Activated T-helper 2 cell treated with anti-CD3 and anti-CD28 coated beads, Interferon-gamma antibody, Interleukin-2, Interleukin-4, amounts not matched to agents 10 μg/mL and 5 μg/mL and 100 μg/mL, durations not matched to agents 14 hours and 24 hours and 36 hours (primary cell): Measurements from ENCODE around the gene TEAD2. TPM values are rescaled to one million over a fixed set of nuclear protein-coding genes. Genes with fewer than 3 reads are reported as not detected.
"Not testable (repeated sequence)": the region's sequence is repeated elsewhere in the genome, so short reads cannot be mapped to it uniquely, and the experiment has no call there.

Source experiments
- DNase-seq: peaks from one replicate; pipeline ENCODE4 v3.0.0; 2021; ENCODE audit warnings: low spot score
- H3K27ac Mint-ChIP-seq: one replicate; pipeline ENCODE4 v1.8.0; 2021; ENCODE audit warnings: mixed read lengths
- H3K27me3 Mint-ChIP-seq: one replicate; pipeline ENCODE4 v1.8.0; 2021; ENCODE audit warnings: low read depth, mixed read lengths
- H3K36me3 Mint-ChIP-seq: one replicate; pipeline ENCODE4 v1.8.0; 2021; ENCODE audit warnings: low read depth, mixed read lengths
- H3K4me1 Mint-ChIP-seq: one replicate; pipeline ENCODE4 v1.8.0; 2021; ENCODE audit warnings: low read depth, mixed read lengths
- H3K4me3 Mint-ChIP-seq: one replicate; pipeline ENCODE4 v1.8.0; 2021; ENCODE audit warnings: low read depth, mild to moderate bottlenecking, moderate library complexity, mixed read lengths
- H3K9me3 Mint-ChIP-seq: one replicate; pipeline ENCODE4 v1.8.0; 2021; ENCODE audit warnings: mixed read lengths
- intact Hi-C: fragments of 100-400 bp; cut with micrococcal nuclease; formaldehyde crosslinking; loops from one replicate; pipeline ENCODE4 v1.15.1; 2023
- total RNA-seq: library from RNA; stranded (reverse); gene quantifications from 2 replicates; pipeline ENCODE4 v1.2.3, GENCODE V29; 2022

The TEAD2 gene
- total RNA-seq, 1 donor from 2014 or later = not detected

- peaks cover 30% of the 10 kb centered on the region for H3K4me1 Mint-ChIP-seq
- intact Hi-C loops = loop anchor here (1.0 kb wide), 1 partner anchor 62 kb away; no protein-coding TSS in a partner anchor
- H3K36me3 Mint-ChIP-seq = peaks cover 21% of the 10 kb centered on the region
- no peaks in the 10 kb centered on the region for H3K27me3 Mint-ChIP-seq
- no peaks in the 10 kb centered on the region for H3K9me3 Mint-ChIP-seq
- H3K27ac Mint-ChIP-seq = peak overlapping the region; percentile 63
- DNase-seq = peak; percentile 30
- H3K4me3 Mint-ChIP-seq = no peak overlapping the region
Measured at GRCh38 chr19:49327878-49328544, 34.2 kb downstream of the TEAD2 start.

DNA sequence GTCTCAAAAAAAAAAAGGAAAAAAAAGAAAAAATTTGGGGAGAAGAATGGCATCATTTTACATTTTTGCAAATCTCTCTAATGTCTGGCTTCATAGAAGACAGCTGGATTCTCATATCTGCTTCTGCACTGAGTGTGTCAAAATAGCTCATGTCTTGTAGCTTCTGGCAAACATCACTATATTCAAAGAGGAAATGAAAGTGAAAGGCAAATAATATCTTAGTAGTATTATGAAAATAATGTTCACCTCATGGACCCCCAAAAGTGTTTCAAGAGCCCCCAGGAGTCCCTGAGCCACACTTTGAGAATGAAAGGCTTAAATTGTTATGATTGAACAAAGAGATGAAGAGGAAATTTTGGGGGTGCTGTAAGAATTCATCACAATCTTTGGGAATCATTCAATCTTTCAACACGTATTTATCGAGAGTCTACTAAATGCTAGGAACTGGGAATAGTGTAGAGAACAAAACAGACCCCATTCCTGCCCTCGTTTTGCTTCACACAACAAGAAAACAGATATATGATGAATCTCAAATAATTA is 36.0 kb downstream of the TEAD2 start:
- no peak for DNase-seq
- peaks cover 24% of the 10 kb centered on the region for H3K36me3 Mint-ChIP-seq
- H3K4me3 Mint-ChIP-seq = no peak overlapping the region
- intact Hi-C loops = no loop called here
- no peak overlapping the region for H3K27ac Mint-ChIP-seq
- no peaks in the 10 kb centered on the region for H3K9me3 Mint-ChIP-seq
- no peaks in the 10 kb centered on the region for H3K27me3 Mint-ChIP-seq
- peaks cover 21% of the 10 kb centered on the region for H3K4me1 Mint-ChIP-seq

- H3K36me3 Mint-ChIP-seq = peaks cover 24% of the 10 kb centered on the region
- H3K9me3 Mint-ChIP-seq, H3K27ac Mint-ChIP-seq, H3K4me3 Mint-ChIP-seq, intact Hi-C loops, H3K27me3 Mint-ChIP-seq, DNase-seq: not testable (repeated sequence)
- H3K4me1 Mint-ChIP-seq = peaks cover 21% of the 10 kb centered on the region
Measured at GRCh38 chr19:49325756-49326155, 36.5 kb downstream of the TEAD2 start.

DNA sequence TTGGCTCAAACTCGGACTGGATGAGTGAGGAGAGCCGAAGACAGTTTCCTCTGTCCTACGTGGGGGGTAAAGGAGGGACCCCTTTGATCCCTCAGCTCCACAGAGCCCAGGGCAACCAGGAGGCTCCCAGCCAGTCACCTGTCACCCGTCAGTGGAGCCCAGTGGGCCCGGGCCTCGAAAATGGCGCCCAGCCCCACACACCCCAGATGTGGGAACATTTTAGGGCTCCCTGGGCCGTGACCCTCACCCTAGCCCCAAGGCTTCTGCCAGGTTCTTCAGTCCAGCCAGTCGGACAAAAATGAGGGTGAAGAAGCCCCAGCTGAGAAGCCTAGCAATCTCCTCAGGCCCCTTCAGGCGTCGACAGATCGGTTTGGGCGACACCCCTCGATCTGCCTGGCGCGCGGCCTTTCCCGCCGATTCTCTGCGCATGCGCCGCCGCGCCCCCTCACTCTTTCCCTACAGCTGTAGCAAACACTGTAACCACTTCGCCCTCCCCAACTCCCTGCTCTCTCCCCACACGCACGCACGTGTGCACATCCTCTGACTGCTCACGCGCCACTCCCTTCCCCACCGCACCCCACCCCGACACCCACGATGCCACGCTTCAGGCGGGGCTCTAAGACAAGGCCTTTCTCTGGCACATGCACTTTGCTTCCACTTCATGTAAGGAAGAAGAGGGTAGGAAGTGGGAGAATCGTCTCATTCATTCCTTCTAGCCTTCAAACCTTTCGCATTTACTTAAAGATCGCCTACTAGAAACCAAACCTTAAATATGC is 37.2 kb downstream of the TEAD2 start, which contains the start of gene SLC6A16:
Gene SLC6A16, minus strand, starts transcription at position 391 of the 776 bp plus-strand sequence. CDS start 13,844 bp downstream, outside the sequence.
- peaks cover 17% of the 10 kb centered on the region for H3K4me1 Mint-ChIP-seq
- H3K27me3 Mint-ChIP-seq = no peaks in the 10 kb centered on the region
- intact Hi-C loops = no loop called here
- no peak within 1 kb of the TSS for H3K27ac Mint-ChIP-seq
- no peak within 1 kb of the TSS for H3K4me3 Mint-ChIP-seq
- peaks cover 9% of the 10 kb centered on the region for H3K9me3 Mint-ChIP-seq
- H3K36me3 Mint-ChIP-seq = peaks cover 19% of the 10 kb centered on the region
- DNase-seq = peak; percentile 6

DNA sequence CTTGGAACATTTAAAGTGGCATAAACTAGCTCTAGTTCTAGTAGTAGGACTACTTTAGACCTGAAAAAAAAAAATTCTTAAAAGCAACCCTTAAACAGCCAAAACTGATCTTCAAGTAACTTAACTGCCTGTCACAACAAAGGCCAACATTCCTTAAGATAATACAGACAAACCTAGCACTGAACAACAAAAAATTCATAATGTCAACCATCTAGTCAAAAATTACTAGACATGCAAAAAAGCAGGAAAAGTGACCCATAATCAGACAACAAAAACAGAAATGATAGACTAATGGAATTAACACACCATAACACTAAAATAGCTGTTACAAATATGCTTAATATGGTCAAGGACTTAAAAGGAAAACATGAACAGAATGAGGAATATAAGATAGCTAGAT is 43.9 kb downstream of the TEAD2 start:
- Mint-ChIP-seq H3K9me3 (peaks cover 30% of the 10 kb centered on the region), H3K4me3 (no peak overlapping the region), H3K27me3 (no peaks in the 10 kb centered on the region), H3K4me1 (peaks cover 4% of the 10 kb centered on the region), H3K36me3 (peaks cover 23% of the 10 kb centered on the region), H3K27ac (no peak overlapping the region)
- intact Hi-C loops = no loop called here
- DNase-seq = no peak

DNA sequence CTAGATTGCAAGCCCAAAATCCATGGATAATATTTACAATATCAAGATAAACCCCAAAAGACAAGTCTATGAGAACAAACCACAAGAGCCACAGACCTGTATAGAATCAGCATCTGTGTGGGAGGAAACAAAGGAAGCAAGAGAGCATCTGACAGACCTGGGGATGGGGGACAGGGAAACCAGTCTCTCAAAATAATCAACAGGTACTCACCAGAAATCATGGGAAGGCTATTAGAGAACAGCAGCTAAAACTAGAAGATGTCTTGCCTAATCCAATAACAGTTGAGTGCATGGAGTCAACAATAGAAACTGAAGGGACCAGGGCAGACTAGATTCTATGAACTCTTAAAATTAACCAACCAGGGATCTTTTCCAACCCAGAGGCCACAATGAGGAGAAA is 45.9 kb downstream of the TEAD2 start:
- H3K27ac Mint-ChIP-seq = no peak overlapping the region
- intact Hi-C loops = no loop called here
- H3K9me3 Mint-ChIP-seq = peaks cover 30% of the 10 kb centered on the region
- H3K36me3 Mint-ChIP-seq = peaks cover 20% of the 10 kb centered on the region
- no peaks in the 10 kb centered on the region for H3K27me3 Mint-ChIP-seq
- DNase-seq = no peak
- H3K4me3 Mint-ChIP-seq = no peak overlapping the region
- H3K4me1 Mint-ChIP-seq = peaks cover 4% of the 10 kb centered on the region

- Mint-ChIP-seq H3K36me3 (peaks cover 20% of the 10 kb centered on the region), H3K4me1 (peaks cover 4% of the 10 kb centered on the region), H3K27me3 (no peaks in the 10 kb centered on the region), H3K9me3 (peaks cover 21% of the 10 kb centered on the region), H3K27ac (no peak overlapping the region), H3K4me3 (no peak overlapping the region)
- DNase-seq = no peak
- intact Hi-C loops = no loop called here
Measured at GRCh38 chr19:49315111-49315510, 47.1 kb downstream of the TEAD2 start.

- Mint-ChIP-seq H3K27me3 (no peaks in the 10 kb centered on the region), H3K4me1 (no peaks in the 10 kb centered on the region), H3K9me3 (no peaks in the 10 kb centered on the region), H3K36me3 (no peaks in the 10 kb centered on the region), H3K27ac (no peak overlapping the region), H3K4me3 (no peak overlapping the region)
- intact Hi-C loops = no loop called here
- no peak for DNase-seq
Measured at GRCh38 chr19:49309087-49309486, 53.1 kb downstream of the TEAD2 start.

- H3K4me1 Mint-ChIP-seq, H3K27ac Mint-ChIP-seq, H3K36me3 Mint-ChIP-seq, intact Hi-C loops, DNase-seq, H3K9me3 Mint-ChIP-seq, H3K27me3 Mint-ChIP-seq, H3K4me3 Mint-ChIP-seq: not testable (repeated sequence)
Measured at GRCh38 chr19:49306734-49307133, 55.5 kb downstream of the TEAD2 start.

DNA sequence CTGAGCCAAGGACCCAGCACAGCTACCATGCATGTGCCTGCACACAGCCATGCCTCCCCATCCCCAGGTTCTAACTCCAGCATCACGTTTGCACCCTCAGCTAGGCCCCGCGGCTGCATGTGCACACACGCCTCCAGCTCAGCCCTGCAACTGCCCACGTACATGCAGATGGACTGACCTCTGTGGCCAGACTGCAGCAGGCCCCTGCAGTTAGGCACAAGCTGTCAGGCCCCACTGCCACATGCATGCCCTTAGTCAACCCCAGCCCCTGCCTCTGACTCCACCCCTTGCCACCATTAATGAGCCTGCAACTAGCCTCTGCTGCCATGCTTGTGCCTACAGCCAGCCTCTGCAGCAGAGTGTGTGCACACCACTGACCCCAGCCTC is 60.4 kb downstream of the TEAD2 start:
- Mint-ChIP-seq H3K4me3 (no peak overlapping the region), H3K36me3 (no peaks in the 10 kb centered on the region), H3K27me3 (peaks cover 10% of the 10 kb centered on the region), H3K4me1 (no peaks in the 10 kb centered on the region), H3K9me3 (no peaks in the 10 kb centered on the region), H3K27ac (no peak overlapping the region)
- DNase-seq = no peak
- intact Hi-C loops = no loop called here

GRCh38 chr19:49301165-49301865 is 60.9 kb downstream of the TEAD2 start:
- intact Hi-C loops = no loop called here
- no peak overlapping the region for H3K27ac Mint-ChIP-seq
- no peak overlapping the region for H3K4me3 Mint-ChIP-seq
- H3K4me1 Mint-ChIP-seq = no peaks in the 10 kb centered on the region
- H3K36me3 Mint-ChIP-seq = no peaks in the 10 kb centered on the region
- H3K27me3 Mint-ChIP-seq = peaks cover 10% of the 10 kb centered on the region
- peak; percentile 69 for DNase-seq
- no peaks in the 10 kb centered on the region for H3K9me3 Mint-ChIP-seq

GRCh38 chr19:49298653-49299052 is 63.6 kb downstream of the TEAD2 start:
- intact Hi-C loops, H3K36me3 Mint-ChIP-seq, H3K4me3 Mint-ChIP-seq, H3K4me1 Mint-ChIP-seq, H3K27ac Mint-ChIP-seq, DNase-seq, H3K9me3 Mint-ChIP-seq: not testable (repeated sequence)
- peaks cover 11% of the 10 kb centered on the region for H3K27me3 Mint-ChIP-seq
